Heart left ventricle (tissue), 13 donors: ENCODE data around the gene FSTL4.

Source experiments
- CTCF ChIP-seq, 12 donors: fragments of 200-600 bp; sonication (generic) in 4 of 12; IDR thresholded peaks; one replicate each; pipeline versions ENCODE4 v1.5.0 to v1.8.0; 2018 to 2022; ENCODE audit warnings: antibody characterized with exemption in 12 of 12, mild to moderate bottlenecking in 5 of 12
- POLR2A ChIP-seq, 2 donors: fragments of 450-650 bp; IDR thresholded peaks; one replicate each; pipeline ENCODE4 v1.6.1; 2017; ENCODE audit warnings: antibody characterized with exemption in 2 of 2, mild to moderate bottlenecking in 2 of 2, moderate library complexity in 2 of 2
- donor health status: ischemic (EF 13 %, LVEDD 7.1; RV severe dilation, severe dysfunction).
- donor health status: DM: no; HTN: yes; CAD: no.
- donor health status: DM: no; HTN: no; CAD: no.
- donor health status: ischemic (EF 25% LVEDD 6.9; RV normal size, moderate dysfunction).
- donor health status: ischemic (EF 25% LVEDD 5.7; RV mildly dilated, moderate dysfunction).
- donor health status: ischemic (EF 35%, LVEDD 5.7; RV mildly dilated, moderate dysfunction).
- donor health status: nonischemic (EF 11% LVEDD 7.7; RV severe dilation, severe dysfunction).
- donor health status: DM: yes; HTN: yes; CAD: no.
- donor health status: PGD.
- donor health status: ischemic (EF 29% LVEDD 5.4; RV normal size, mild dysfunction).
- donor health status: nonischemic (EF 23%, LVEDD 6.1; RV moderate dilation, normal function).

- no peak for TF ChIP-seq CTCF (IDR thresholded peaks at IDR 0.05)
- TF ChIP-seq POLR2A (IDR thresholded peaks at IDR 0.05), result no peak
Measured at GRCh38 chr5:133556551-133556950, 55.8 kb downstream of the FSTL4 start.
